ENCODE results near the gene CBLN1.

Gene CBLN1
- long read RNA-seq, donor 1: 0 reads
- long read RNA-seq, donor 2: 0 reads
- long read RNA-seq, donor 3, partial matches to known transcripts: 0 of 1 reads
- long read RNA-seq, donor 3, other reads (novel, unspliced or antisense): 0 of 1 reads
- long read RNA-seq, donor 4: 0 reads
- long read RNA-seq, donor 5: 0 reads
- long read RNA-seq, donor 6: 0 reads
- long read RNA-seq, donor 7: 0 reads
- long read RNA-seq, donor 8: 0 reads

DNA sequence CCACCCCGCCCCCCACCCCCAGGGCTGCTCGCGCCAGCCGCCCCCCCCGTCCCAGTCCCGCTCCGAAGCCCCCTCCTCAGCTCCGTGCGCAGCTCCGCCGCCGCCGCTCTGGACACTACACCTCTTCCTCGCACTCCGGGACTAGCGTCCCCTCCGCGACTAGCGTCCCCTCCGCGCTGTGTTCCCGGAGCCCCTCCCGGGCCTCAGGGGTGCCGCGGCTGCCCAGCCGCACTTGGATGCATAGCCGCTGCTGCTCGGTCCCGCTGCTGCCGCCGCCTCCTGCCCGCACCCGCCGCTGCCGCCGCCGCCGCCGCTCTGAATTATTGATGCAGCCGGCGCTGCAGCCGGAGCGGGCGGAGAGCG, at the start of gene CBLN1:
Gene CBLN1 (minus strand): TSS at position 359 of the 363 bp plus-strand sequence. CDS start 373 bp downstream, outside the sequence.
- DNase-seq: no peak

DNA sequence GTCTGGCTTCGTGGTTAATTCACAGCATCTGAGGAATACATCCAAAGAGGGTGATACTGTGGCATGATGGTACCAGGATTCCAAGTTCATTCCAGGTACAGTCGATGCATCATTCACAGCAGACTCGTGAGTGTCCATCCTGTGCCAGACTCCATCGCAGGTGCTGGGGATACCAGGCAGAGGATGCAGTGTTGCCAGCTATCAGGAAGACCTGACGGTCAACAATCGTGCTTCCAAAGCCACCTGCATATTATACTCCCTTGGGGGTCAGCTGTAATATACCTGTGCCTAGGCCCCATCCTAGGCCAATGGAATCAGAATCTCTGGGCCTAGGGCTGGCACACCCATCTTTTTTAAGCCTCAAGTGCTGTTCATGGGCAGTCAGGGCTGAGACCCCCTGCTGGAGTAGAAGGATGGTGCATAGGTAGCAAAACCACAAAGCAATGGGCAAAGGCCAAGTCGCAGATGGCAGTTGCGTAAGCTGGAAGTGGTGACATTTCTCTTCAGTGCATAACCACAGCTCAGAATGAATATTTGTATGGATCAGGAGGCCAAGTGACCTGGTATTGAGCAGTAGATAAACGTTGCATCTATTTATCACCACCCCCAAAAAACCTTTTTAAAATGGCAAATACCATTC, 49.0 kb upstream of the CBLN1 start:
- DNase-seq: no peak

GRCh38 chr16:49328325-49328724, 46.7 kb upstream of the CBLN1 start:
- no peak for DNase-seq

DNA sequence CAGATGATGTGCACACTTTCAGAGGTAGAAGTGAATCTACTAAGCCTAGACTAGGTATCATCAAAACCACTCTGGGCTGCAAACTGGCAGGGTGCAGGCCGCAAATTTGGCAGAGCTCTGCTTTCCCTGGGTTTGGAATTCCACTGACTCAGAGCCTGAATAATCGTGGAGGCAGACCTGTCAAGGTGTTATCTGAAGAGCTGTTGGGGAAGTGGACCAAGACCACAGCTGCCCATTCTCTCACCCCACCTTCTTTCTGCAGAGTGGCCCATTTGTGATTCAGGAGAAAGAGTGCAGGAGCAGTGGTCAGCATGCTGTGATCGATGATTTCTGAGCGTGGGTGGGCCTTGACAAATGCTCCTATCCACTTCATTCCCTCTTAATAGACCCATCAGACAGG, 45.8 kb upstream of the CBLN1 start:
- no peak for DNase-seq

DNA sequence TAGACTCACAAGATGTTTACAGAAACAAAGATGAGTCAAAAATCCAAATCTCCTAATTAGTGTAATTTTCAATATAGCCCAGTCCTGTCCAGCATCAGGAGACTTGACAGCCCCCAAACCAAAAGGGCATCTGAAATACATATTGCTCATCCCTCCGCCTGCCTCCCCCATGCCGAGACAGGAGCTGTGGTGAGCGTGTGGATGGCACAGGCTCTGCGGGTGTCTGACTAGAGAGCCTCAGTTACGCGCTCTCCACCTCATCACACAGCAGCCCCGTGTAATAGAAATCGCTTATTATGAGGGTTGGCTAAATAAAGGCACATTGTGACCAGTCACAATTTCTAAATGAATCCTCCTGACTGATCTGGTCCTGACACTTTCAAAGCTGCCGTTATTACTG, 43.1 kb upstream of the CBLN1 start:
- DNase-seq: no peak

DNA sequence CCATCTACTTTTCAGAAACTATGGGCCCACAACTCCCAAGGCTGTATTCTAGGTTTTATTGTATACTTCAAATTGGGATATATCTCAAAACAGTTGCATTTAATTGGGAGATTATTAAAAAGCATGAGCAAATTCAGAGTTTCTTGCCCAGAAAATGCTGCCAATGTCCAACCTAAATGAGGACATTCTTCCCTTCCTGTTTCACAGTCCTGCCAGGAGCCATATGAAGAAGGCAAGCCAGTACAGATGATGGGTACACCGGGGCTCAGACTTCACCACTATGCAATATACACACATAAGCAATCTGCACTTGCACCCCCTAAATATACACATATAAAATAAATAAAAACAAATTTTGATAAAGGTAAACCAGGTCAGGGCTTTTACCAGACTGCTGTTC, 34.0 kb upstream of the CBLN1 start:
- no peak for DNase-seq

DNA sequence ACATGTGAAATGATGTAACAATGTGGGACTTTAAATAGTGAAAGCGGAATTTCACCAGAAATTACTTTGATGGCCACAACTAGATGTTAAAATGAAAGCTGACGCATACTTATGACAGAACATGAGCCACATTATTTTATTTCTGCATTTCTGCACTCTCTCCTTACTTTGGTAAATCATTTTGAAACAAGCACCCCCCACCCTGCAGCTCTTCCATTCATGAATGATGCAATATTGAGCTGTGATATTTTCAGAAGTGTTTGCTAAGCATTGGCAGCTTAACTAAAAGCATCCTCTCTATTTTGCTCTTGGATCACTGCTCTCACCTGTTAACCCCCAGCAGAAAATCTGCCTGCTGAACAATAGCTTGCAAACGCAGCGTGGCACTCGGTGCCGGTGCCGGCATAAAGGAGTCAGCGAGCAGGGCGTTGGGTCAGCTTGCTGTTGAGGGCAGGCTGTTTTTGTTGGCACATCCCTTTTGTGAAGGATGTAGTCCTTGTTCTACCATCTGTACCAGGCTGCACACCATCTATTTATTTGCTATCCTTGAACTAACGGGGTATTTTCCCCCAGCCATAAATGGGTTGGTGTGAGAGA, 30.8 kb upstream of the CBLN1 start:
- DNase-seq: no peak

GRCh38 chr16:49311823-49312222, 30.2 kb upstream of the CBLN1 start:
- DNase-seq: no peak

DNA sequence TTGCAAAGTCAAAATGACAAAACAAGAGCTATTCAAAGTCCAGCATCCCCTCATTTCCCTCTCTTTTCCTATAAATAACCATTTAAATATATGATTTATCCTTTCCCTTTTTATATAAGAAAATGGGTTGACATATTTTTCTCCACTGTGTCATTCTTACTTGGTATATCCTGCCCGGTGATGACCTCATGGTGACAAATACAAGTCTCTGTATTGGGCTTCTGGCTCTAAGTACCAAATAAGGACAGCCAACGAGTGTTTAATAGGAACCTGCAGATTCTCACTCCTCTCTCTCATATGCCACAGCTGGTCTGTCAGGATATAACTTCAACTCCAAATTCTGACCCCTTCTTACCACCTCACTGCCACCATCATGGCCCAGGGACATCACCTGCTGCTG, 25.5 kb upstream of the CBLN1 start:
- no peak for DNase-seq

GRCh38 chr16:49305406-49305805, 23.8 kb upstream of the CBLN1 start:
- no peak for DNase-seq

DNA sequence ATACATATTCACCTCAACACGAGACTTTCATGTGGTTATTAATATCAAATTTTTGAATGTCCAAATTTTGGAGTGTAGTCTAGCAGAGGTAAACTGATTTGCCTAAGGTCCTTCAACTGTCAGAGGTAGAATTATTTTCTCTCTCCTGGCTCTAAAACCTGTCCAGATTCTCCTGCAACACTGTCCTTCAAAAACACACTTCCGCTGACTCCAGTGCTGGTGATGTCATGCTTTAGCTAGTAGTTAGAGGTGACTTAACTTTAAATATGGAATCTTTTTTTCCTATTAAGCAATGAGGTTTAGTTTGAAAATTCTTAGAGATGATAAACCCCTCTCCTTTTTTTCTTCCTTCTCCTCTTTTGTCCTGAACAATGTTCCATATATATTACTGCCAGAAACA, 10.8 kb upstream of the CBLN1 start:
- DNase-seq: no peak

GRCh38 chr16:49287572-49287971, 5.9 kb upstream of the CBLN1 start:
- DNase-seq: no peak

DNA sequence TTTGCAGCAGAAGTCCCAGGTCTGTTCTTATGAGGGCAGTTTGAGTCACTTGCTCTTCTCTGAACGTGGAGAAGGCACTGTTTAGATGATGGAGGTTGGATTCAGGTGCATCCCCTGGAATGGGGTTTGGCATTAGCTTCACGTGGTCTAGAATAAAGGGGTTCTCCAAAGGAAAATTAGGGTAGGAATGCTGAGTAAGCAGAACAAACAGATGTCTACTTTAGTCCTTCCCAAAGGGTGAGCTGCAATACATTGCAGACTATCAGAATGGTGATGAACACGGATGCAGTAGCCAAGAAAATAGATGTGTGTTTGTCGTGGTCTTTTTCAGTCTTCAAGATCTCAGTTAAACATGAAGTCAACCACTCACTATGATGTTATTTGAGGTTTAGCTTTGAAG, 3.3 kb upstream of the CBLN1 start:
- no peak for DNase-seq

- peak; percentile 2 for DNase-seq
These were observed 1.9 kb upstream of the CBLN1 start for GRCh38 chr16:49283376-49284049.

GRCh38 chr16:49282690-49283375, 1.2 kb upstream of the CBLN1 start:
- DNase-seq: peak; percentile 25

- peak; percentile 85 for DNase-seq
These were observed 405 bp upstream of the CBLN1 start for GRCh38 chr16:49281843-49282642.

DNA sequence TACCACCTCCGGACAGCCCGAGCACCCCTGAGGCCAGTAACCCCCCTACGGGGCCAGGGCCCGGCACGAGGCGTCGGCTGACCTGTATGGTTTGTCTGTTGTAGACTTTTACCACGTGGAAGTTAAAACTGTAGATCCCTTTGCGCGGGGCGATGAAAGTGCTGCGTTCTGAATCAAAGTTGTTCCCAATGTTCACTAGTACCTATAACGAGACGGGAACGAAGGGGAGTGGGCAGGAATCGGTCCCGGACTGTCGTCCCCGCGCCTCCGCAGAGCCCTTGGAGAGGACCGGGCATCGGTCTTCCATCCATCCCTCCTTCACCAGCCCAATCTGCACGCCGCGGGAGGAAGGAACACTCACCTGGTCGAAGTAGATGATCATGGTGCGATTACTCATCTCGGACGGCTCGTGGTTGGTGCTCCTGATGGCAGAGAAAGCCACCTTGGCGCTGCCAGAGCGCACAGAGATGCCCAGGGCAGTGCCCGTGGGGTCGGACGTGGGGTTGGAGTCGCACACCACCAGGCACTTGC, 732 bp downstream of the CBLN1 start:
- peak; percentile 35 for DNase-seq

DNA sequence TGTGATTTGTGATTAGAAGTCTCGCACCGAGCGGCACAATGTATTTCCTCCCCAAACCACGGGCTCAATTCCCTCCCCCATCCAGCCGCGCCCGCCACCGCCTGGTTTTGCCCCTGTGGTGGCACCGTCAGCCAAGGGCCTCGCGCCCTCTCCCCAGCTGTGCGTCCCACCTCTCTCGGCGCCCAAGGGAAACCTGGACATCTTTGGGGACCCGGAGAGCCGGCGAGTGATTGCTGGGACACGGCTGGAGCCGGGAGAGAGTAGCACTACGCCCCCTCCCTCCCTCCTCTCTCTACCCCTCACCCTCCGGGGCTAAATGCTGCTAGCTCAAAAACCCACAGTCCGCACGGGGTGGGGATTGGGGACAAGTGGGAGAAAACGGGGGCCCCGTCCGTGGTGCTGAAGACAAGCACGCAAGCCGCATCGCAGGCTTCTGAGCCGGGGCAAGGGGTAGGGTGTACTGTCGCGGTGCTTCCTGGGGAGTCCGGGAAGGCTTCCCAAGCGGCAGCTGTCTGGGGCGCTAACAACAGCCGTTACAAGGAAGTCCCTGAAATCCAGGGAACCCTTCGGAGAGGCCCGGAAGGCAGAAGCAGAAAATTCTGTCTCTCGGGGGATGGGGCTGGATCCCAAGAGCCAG, 1.4 kb downstream of the CBLN1 start:
- DNase-seq: peak; percentile 42

GRCh38 chr16:49278944-49279725, 2.5 kb downstream of the CBLN1 start:
- peak; percentile 20 for DNase-seq

DNA sequence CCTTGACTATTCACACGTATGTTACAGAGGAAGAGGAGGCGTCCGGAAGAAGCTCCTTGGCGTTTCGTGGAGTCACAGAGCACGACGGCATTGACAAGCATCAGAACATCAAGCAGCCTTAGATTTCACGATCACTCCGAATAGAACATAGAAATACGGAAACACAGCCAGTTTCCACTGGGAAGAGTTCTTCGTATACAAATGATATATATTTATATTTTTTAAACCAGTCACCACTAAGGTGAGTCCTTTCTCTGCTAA, 3.1 kb downstream of the CBLN1 start:
- no peak for DNase-seq

All from right kidney (tissue), 9 donors.